ENCODE measurements around the gene PHAX.
"Not testable (repeated sequence)": the region's sequence is repeated elsewhere in the genome, so short reads cannot be mapped to it uniquely, and the experiment has no call there.

The PHAX gene

DNA sequence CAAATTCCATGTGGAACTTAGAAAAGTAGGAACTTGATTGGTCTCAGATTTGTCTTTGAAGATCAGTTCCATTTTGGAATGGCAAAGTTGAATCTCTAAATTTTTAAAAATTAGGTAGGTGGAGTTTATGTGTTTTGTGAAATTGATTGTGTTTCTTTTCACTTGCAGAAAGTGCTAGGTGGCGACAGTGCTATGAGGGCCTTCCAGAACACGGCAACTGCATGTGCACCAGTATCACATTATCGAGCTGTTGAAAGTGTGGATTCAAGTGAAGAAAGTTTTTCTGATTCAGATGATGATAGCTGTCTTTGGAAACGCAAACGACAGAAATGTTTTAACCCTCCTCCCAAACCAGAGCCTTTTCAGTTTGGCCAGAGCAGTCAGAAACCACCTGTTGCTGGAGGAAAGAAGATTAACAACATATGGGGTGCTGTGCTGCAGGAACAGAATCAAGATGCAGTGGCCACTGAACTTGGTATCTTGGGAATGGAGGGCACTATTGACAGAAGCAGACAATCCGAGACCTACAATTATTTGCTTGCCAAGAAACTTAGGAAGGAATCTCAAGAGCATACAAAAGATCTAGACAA lies 2.8 kb downstream of the PHAX start:
- no peak for DNase-seq (ENCODE audit: low read depth in 4 of 4, low spot score in 1 of 4)

DNA sequence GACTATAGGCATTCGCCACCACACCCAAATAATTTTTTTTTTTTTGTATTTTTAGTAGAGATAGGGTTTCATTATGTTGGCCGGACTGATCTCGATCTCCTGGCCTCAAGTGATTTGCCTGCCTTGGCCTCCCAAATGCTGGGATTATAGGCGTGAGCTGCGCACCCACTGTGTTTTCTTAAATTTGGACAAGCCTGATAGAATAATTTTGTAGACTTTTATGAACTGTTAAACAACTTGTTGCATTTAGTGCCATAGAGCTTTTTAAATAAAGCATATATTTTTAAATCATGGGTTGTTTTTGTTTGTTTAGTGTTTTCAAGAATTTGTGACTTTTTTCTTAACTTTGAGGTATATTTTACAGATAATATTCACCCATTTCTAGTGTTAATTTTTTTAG lies 4.8 kb downstream of the PHAX start:
- no peak for DNase-seq (ENCODE audit: low read depth in 4 of 4, low spot score in 1 of 4)

- no peak for DNase-seq (ENCODE audit: low read depth in 4 of 4, low spot score in 1 of 4)
These were observed 9.4 kb downstream of the PHAX start for GRCh38 chr5:126610160-126610559.

DNA sequence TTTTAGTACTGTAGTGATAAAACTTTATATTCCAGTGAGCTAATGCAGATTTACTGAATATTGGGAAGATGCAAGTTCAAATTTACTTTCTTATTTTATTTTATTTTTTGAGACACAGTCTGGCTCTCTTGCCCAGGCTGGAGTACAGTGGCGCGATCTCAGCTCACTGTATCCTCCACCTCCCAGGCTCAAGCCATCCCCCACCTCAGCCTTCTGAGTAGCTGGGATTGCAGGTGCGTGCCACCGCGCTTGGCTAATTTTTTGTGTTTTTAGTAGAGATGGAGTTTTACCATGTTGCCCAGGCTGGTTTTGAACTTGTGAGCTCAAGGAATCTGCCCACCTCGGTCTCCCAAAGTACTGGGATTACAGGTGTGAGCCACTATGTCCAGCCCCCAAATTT lies 9.9 kb downstream of the PHAX start:
- no peak for DNase-seq (ENCODE audit: low read depth in 4 of 4, low spot score in 1 of 4)

DNA sequence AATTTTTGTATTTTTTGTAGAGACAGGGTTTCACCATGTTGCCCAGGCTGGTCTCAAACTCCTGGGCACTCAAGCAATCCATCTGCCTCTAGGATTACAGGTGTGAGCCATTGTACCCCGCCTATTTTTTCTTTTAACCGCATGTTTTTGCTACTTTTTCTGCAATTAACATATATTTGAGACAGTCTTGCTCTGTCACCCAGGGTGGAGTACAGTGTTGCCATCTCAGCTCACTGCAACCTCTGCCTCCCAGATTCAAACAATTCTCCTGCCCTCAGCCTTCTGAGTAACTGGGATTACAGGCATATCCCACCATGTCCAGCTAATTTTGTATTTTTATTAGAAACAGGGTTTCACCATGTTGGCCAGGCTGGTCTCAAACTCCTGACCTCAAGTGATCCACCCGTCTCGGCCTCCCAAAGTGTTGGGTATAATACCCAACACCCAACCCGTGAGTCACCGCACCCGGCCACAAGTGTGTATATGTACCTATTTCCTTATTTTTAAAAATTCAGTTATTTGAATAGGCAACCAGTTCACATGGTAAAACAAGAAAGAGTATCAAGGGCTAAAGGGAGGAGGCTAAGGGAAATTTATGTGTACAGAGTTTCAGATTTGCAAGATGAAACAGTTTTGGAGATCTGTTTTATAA lies 13.3 kb downstream of the PHAX start:
- no peak for DNase-seq (ENCODE audit: low read depth in 4 of 4, low spot score in 1 of 4)

DNA sequence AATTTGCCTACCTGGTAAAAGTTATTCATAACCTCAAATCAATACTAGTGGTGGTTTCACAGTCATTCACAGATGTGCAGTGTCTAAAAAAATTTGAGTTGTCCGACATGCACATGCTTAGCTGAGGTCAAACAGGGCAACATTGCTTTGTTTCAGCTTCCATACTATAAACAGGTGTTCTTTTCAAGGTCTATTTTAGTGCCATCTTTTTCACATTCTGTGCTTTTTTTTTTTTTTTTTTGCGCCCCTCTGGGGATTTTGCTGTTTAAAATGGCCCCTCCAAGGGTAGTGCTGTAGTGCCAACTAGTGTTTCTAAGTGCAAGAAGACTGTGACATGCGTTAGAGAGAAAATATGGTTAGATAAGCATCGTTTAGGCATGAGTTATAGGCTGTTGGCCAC lies 14.5 kb downstream of the PHAX start:
- DNase-seq (ENCODE audit: low read depth in 4 of 4, low spot score in 1 of 4) = no peak

DNA sequence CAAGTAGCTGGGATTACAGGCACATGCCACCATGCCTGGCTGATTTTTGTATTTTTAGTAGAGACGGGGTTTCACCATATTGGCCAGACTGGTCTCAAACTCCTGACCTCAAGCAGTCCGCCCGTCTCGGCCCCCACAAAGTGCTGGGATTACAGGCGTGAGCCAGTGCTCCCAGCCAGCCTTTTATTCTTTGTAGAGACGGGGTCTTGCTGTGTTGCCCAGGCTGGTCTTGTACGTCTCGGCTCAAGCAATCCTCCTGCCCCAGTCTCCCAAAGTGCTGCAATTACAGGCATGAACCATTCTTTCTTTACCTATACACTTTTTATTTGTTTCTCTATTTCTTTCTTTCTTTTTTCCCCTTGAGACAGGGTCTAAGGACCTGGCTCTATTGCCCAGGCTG lies 16.9 kb downstream of the PHAX start:
- not testable (repeated sequence) for DNase-seq (ENCODE audit: low read depth in 4 of 4, low spot score in 1 of 4)

GRCh38 chr5:126619781-126620180 lies 19.0 kb downstream of the PHAX start:
- no peak for DNase-seq (ENCODE audit: low read depth in 4 of 4, low spot score in 1 of 4)

DNA sequence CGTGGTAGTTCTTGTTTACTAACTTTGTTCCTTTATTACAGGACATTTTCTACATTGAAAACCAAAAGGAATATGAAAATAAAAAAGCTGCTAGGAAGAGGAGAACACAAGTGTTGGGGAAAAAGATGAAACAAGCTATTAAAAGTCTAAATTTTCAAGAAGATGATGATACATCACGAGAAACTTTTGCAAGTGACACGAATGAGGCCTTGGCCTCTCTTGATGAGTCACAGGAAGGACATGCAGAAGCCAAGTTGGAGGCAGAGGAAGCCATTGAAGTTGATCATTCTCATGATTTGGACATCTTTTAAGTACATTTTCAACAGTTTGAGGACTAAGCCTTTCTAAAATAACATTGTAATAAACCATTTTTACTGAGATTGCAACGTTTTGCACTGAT lies 23.8 kb downstream of the PHAX start:
- DNase-seq (ENCODE audit: low read depth in 4 of 4, low spot score in 1 of 4) = no peak

GRCh38 chr5:126628102-126628501 lies 27.4 kb downstream of the PHAX start:
- no peak for DNase-seq (ENCODE audit: low read depth in 4 of 4, low spot score in 1 of 4)

- DNase-seq (ENCODE audit: low read depth in 4 of 4, low spot score in 1 of 4) = no peak
These were observed 31.2 kb downstream of the PHAX start for GRCh38 chr5:126631920-126632319.

GRCh38 chr5:126633552-126633951 lies 32.8 kb downstream of the PHAX start:
- DNase-seq (ENCODE audit: low read depth in 4 of 4, low spot score in 1 of 4) = no peak

- no peak for DNase-seq (ENCODE audit: low read depth in 4 of 4, low spot score in 1 of 4)
These were observed 34.8 kb downstream of the PHAX start for GRCh38 chr5:126635585-126635984.

- DNase-seq (ENCODE audit: low read depth in 4 of 4, low spot score in 1 of 4) = no peak
These were observed 36.2 kb downstream of the PHAX start for GRCh38 chr5:126636956-126637355.

DNA sequence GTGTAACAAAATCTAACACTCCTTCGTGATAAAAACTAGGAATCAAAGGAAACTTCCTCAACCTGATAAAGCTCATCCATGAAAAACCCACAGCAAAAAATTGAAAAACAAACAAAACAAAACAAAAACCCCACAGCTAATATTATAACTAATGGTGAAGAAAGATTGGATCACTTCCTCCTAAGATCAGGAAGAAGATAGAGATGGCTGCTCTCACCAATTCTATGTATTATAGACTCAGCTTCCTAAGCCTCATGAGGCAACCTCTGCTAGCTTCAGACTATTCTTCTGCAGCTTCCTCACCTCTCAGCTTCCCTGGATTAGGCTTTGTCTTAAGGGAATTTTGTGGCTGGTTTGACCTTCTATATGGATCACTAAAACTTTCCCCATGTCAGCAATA lies 40.1 kb downstream of the PHAX start:
- DNase-seq (ENCODE audit: low read depth in 4 of 4, low spot score in 1 of 4) = no peak

DNA sequence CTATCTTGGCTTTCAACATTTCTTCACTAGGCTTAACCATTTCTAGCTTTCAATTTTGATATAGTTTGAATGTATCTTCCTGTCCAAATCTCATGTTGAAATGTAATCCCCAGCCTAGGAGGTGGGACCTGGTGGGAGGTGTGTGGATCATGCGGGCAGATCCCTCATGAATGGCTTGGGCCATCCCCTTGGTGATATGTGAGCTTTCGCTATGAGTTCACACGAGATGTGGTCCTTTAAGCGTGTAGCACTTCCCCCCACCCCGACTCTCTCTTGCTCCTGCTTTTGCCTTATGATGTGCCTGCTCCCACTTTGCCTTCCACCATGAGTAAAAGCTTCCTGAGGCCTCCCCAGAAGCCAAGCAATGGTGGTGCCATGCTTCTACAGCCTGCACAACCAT lies 40.6 kb downstream of the PHAX start:
- DNase-seq (ENCODE audit: low read depth in 4 of 4, low spot score in 1 of 4) = no peak

DNA sequence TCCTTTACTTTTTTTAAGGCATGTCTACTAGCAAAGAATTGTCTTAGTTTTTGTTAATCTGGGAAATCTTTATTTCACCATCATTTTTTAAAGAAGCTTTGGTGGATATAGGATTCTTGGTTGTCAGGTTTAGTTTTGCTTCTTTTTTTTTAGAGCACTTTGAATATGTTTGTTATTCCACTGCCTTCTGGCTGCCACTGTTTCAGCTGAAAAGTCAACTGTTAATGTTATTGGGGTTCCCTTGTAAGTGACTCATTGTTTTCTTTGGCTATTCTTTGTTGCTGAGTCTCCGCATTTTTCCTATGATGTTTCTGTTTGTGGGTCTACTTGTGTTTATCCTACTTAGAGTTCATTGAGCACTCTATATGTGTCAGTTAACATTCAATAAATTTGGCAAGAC lies 44.4 kb downstream of the PHAX start:
- DNase-seq (ENCODE audit: low read depth in 4 of 4, low spot score in 1 of 4) = no peak

GRCh38 chr5:126647071-126647470 lies 46.3 kb downstream of the PHAX start:
- no peak for DNase-seq (ENCODE audit: low read depth in 4 of 4, low spot score in 1 of 4)

GRCh38 chr5:126648471-126648870 lies 47.7 kb downstream of the PHAX start:
- no peak for DNase-seq (ENCODE audit: low read depth in 4 of 4, low spot score in 1 of 4)

GRCh38 chr5:126649057-126649456 lies 48.3 kb downstream of the PHAX start:
- not testable (repeated sequence) for DNase-seq (ENCODE audit: low read depth in 4 of 4, low spot score in 1 of 4)

- DNase-seq (ENCODE audit: low read depth in 4 of 4, low spot score in 1 of 4) = not testable (repeated sequence)
These were observed 49.0 kb downstream of the PHAX start for GRCh38 chr5:126649709-126650108.

DNA sequence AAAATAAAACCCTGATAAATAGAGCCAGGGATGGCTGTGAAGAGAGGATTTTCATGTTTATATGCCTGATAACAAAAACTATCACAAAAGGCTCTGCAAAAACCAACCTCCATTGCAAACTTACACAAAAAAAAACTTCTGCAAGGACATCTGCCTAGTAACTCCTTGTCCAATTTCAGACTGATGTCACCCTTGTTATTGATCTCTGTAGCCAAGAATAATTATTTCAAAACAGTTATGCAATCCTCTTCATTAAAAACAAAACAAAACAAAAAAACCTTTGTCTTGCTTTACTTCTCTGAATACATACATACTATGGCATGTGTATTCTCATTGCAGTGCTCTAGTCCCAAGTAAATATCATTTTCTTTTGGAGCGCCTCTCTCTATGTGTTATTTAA lies 49.7 kb downstream of the PHAX start:
- DNase-seq (ENCODE audit: low read depth in 4 of 4, low spot score in 1 of 4) = no peak

DNA sequence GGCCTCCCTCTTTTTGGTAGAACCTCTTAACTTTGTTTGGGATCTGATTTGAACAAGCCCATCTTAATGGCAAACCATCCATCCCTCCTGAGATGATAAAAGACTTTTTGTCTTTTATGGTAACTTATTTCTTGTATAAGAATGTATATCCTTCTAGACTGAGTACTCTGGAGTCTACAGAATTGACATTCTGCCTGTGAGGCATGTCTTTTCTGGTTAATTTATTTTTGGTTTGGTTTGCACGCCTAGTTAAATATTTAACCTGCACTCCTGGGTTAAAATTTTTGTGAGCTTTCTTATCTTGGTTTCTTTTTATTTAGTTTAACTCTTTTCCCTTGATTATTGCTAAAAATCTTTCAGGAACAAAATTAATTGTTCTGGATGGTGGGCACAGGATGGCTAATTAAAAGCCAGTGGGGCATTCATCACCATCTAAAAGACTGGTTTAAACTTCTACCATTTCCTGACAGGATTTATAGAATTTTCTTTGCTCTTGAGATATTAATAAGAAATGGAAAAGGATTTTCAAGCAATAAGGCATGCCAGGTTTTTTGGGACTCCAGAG lies 50.3 kb downstream of the PHAX start:
- DNase-seq (ENCODE audit: low read depth in 4 of 4, low spot score in 1 of 4) = no peak

Data from stimulated activated CD4-positive, alpha-beta T cell treated with anti-CD3 and anti-CD28 coated beads, Interleukin-1b, Interleukin-23, amount 100 ng/mL, for 24 hours (primary cell).